CD4-positive, alpha-beta memory T cell (primary cell): ENCODE data around the gene SFXN3. TPM values are rescaled to one million over a fixed set of nuclear protein-coding genes. Genes with fewer than 3 reads are reported as not detected.

Experiments
- CTCF ChIA-PET: fragments of 350-600 bp; sonication (Branson Sonifier 250); formaldehyde crosslinking; loops from one replicate; lab custom pipeline; 2021; ENCODE audit warnings: inconsistent platforms; ENCODE audit not compliant: partially characterized antibody; lab: Charles Lee
- POLR2A ChIA-PET: fragments of 350-600 bp; sonication (Branson Sonifier 250); formaldehyde crosslinking; loops from one replicate; lab custom pipeline; 2021; ENCODE audit not compliant: partially characterized antibody; lab: Charles Lee
- DNase-seq, 5 donors: peaks; one replicate each; pipeline versions ENCODE4 v3.0.0 to v3.0.0-alpha.2; 2020 to 2022; ENCODE audit warnings: mixed read lengths in 1 of 5
- H3K27ac ChIP-seq: one replicate; pipeline ENCODE4 v1.7.0; 2013; ENCODE audit warnings: low read depth, low read length
- H3K27me3 ChIP-seq: 2 replicates; pipeline ENCODE4 v1.7.0; 2013; ENCODE audit warnings: mild to moderate bottlenecking, low read length, moderate library complexity; ENCODE audit not compliant: insufficient read depth
- H3K36me3 ChIP-seq: 2 replicates; pipeline ENCODE4 v1.7.0; 2013; ENCODE audit warnings: mild to moderate bottlenecking, low read length, moderate library complexity; ENCODE audit not compliant: insufficient read depth
- H3K4me1 ChIP-seq: 2 replicates; pipeline ENCODE4 v1.7.0; 2013; ENCODE audit warnings: mild to moderate bottlenecking, low read length, moderate library complexity; ENCODE audit not compliant: insufficient read depth
- H3K4me3 ChIP-seq, 2 donors: one replicate each; pipeline ENCODE4 v1.7.0; 2013; ENCODE audit warnings: low read length in 2 of 2, mild to moderate bottlenecking in 1 of 2
- H3K9me3 ChIP-seq, 2 donors: one replicate each; pipeline ENCODE4 v1.7.0; 2013; ENCODE audit warnings: low read length in 2 of 2, control low read depth in 1 of 2; ENCODE audit not compliant: control insufficient read depth in 1 of 2
- H3K27ac Mint-ChIP-seq, 7 donors: one replicate each; pipeline ENCODE4 v1.8.0; 2020 to 2021; ENCODE audit warnings: mixed read lengths in 7 of 7, mild to moderate bottlenecking in 6 of 7, inconsistent platforms in 3 of 7, moderate library complexity in 3 of 7
- H3K27me3 Mint-ChIP-seq, 2 donors: one replicate each; pipeline ENCODE4 v1.8.0; 2020 to 2021; ENCODE audit warnings: mixed read lengths in 2 of 2
- H3K36me3 Mint-ChIP-seq, 2 donors: one replicate each; pipeline ENCODE4 v1.8.0; 2020 to 2021; ENCODE audit warnings: mixed read lengths in 2 of 2, inconsistent platforms in 1 of 2, mild to moderate bottlenecking in 1 of 2
- H3K4me1 Mint-ChIP-seq, 4 donors: one replicate each; pipeline ENCODE4 v1.8.0; 2020 to 2021; ENCODE audit warnings: mixed read lengths in 4 of 4, mild to moderate bottlenecking in 1 of 4
- H3K4me3 Mint-ChIP-seq, 8 donors: one replicate each; pipeline ENCODE4 v1.8.0; 2020 to 2021; ENCODE audit warnings: mixed read lengths in 8 of 8, mild to moderate bottlenecking in 7 of 8, moderate library complexity in 6 of 8, inconsistent platforms in 3 of 8
- H3K9me3 Mint-ChIP-seq, 8 donors: one replicate each; pipeline ENCODE4 v1.8.0; 2020 to 2021; ENCODE audit warnings: mixed read lengths in 8 of 8, mild to moderate bottlenecking in 5 of 8, inconsistent platforms in 3 of 8, moderate library complexity in 1 of 8
- intact Hi-C: fragments of 100-400 bp; cut with micrococcal nuclease; formaldehyde crosslinking; loops from one replicate; pipeline ENCODE4 v1.15.1; 2023
- polyA plus RNA-seq, 2 donors: library from polyadenylated mRNA; unstranded; fragments of 300-500 nt; fragmentation: Illumina TruSeq; gene quantifications; one replicate each; pipeline ENCODE4 v1.2.3, GENCODE V29; 2021
- total RNA-seq, 2 experiments: library from RNA; stranded (reverse); gene quantifications; one replicate each; pipeline ENCODE4 v1.2.3, GENCODE V29; 2021

Gene SFXN3
- total and polyA plus RNA-seq, 4 experiments from 2014 or later: 10.8 to 123 (median 69.5) TPM

DNA sequence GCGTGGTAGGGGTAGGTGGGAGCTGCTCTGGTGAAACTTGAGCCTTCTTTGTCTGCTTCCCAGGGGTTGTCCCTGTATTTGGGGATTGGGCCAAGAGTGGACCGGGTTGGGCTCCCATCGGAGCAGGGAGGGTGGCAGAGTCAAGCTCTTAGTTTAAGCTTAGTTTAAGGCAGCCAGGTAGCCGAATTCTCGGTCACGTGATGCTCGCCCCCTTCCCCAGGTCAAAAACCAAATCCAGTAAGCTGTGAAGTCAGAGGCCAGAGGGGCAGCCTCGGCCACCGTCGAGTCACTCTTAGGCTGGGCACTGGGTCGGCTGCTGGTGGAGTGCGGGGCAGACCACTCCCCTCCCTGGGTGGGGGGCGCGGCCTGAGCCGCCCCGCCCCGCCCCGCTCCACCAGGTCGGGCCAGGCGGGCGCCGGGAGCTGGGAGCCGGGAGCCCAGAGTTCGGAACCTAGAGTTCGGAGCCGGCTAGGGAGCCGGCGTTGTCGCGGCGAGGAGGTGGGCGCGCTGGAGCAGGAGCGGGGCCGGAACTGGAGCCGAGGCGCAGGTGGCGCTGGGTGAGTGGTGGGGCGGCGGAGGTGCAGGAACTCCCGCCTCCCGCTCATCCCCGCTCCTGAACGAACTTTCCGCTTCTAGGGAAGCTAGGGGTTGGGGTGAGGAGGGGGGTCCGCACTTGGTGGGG is 34.2 kb upstream of the SFXN3 start:
- POLR2A ChIA-PET: interaction anchor here (0.8 to 6.1 kb wide), 16 partner anchors 9 to 470 kb away, joined by 3 to 90 read pairs (median 4); partner anchors contain the start of genes KAZALD1, MRPL43, PDZD7 and SEMA4G
- H3K36me3 ChIP-seq: no peaks in the 10 kb centered on the region
- H3K9me3 ChIP-seq: no peaks in the 10 kb centered on the region
- H3K4me1 ChIP-seq: peaks cover 24% of the 10 kb centered on the region
- intact Hi-C loops: loop anchor here (1.0 to 10.0 kb wide), 6 partner anchors 10 to 462 kb away; partner anchors contain the start of genes HIF1AN, KAZALD1, MRPL43 and PDZD7
- H3K4me3 ChIP-seq: peak overlapping the region; percentile 36 to 64
- peak overlapping the region; percentile 83 for H3K27ac ChIP-seq
- peaks cover 4 to 27% of the 10 kb centered on the region in 2 donors for H3K36me3 Mint-ChIP-seq
- H3K27me3 Mint-ChIP-seq: no peaks in the 10 kb centered on the region
- DNase-seq: peak; percentile 19 to 57 (median 44)
- peak overlapping the region; percentile 84 to 98 (median 91) for H3K4me3 Mint-ChIP-seq
- peaks cover 15 to 34% (median 24%) of the 10 kb centered on the region in 4 donors for H3K4me1 Mint-ChIP-seq
- H3K27ac Mint-ChIP-seq: peak overlapping the region; percentile 82 to 98 (median 92)
- H3K9me3 Mint-ChIP-seq: peaks cover 0 to 3% (median 0%) of the 10 kb centered on the region in 8 donors
- CTCF ChIA-PET: interaction anchor here (0.9 to 12.0 kb wide), 20 partner anchors 10 to 1126 kb away, joined by 3 to 171 read pairs (median 9); partner anchors contain the start of genes KAZALD1, MRPL43, PDZD7 and SEMA4G
- H3K27me3 ChIP-seq: no peaks in the 10 kb centered on the region

DNA sequence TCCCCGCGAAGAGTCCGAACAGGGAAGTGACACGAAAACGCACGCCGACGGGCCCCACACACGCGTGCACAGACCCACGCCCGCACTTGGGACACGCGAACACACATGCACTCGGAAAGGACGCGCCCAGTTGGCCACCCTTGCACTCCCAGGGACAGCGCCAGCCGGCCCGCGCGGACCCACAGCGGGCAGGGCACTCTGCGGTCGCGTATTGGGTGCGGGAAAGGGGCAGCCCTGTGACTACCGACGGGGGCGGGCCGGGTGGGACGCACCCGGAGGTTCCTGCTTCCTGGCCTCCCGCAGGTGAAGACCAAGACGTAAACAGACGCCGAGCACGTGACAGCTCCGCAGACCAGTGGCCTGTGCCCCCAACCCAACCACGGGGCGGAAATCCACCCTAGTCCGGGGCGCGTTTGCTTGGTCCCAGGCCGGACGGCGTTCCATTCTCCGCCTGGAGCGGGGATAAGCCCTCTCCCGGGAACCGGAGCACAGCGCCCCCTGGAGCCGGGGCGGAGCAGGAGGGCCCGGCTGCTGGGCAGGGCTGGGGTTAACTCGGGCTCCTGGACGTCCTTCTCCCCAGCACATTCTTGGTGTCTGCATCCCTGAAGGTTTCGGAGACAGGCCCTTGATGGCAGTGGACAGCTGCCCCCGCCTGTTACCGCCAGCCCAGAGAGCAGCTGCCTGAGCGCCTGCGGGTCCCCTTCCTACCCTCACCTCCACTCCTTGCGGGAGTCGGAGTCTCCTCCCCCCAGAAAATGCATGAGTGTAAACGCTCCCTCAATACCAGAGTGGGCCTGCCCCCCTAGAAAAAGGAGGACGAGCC is 33.5 kb upstream of the SFXN3 start:
- DNase-seq: peak; percentile 68 to 80 (median 72)
- ChIA-PET POLR2A (interaction anchor here (0.7 to 6.1 kb wide), 18 partner anchors 9 to 471 kb away, joined by 3 to 90 read pairs (median 4); partner anchors contain the start of genes KAZALD1, MRPL43, PDZD7 and SEMA4G), CTCF (interaction anchor here (0.9 to 12.0 kb wide), 25 partner anchors 10 to 1126 kb away, joined by 3 to 171 read pairs (median 6); partner anchors contain the start of genes KAZALD1, MRPL43, PDZD7 and SEMA4G)
- H3K9me3 ChIP-seq: no peaks in the 10 kb centered on the region
- H3K27me3 ChIP-seq: no peaks in the 10 kb centered on the region
- H3K27ac ChIP-seq: peak overlapping the region; percentile 83
- H3K27me3 Mint-ChIP-seq: no peaks in the 10 kb centered on the region
- peaks cover 0 to 3% (median 0%) of the 10 kb centered on the region in 8 donors for H3K9me3 Mint-ChIP-seq
- H3K4me1 ChIP-seq: peaks cover 24% of the 10 kb centered on the region
- peaks cover 4 to 26% of the 10 kb centered on the region in 2 donors for H3K36me3 Mint-ChIP-seq
- intact Hi-C loops: loop anchor here (1.0 to 10.0 kb wide), 8 partner anchors 10 to 463 kb away; partner anchors contain the start of genes HIF1AN, KAZALD1, MRPL43 and PDZD7
- H3K4me3 ChIP-seq: peak overlapping the region; percentile 44 to 64
- peak overlapping the region; percentile 82 to 98 (median 95) for H3K27ac Mint-ChIP-seq
- H3K4me3 Mint-ChIP-seq: peak overlapping the region; percentile 84 to 98 (median 91)
- peaks cover 15 to 34% (median 24%) of the 10 kb centered on the region in 4 donors for H3K4me1 Mint-ChIP-seq
- no peaks in the 10 kb centered on the region for H3K36me3 ChIP-seq

DNA sequence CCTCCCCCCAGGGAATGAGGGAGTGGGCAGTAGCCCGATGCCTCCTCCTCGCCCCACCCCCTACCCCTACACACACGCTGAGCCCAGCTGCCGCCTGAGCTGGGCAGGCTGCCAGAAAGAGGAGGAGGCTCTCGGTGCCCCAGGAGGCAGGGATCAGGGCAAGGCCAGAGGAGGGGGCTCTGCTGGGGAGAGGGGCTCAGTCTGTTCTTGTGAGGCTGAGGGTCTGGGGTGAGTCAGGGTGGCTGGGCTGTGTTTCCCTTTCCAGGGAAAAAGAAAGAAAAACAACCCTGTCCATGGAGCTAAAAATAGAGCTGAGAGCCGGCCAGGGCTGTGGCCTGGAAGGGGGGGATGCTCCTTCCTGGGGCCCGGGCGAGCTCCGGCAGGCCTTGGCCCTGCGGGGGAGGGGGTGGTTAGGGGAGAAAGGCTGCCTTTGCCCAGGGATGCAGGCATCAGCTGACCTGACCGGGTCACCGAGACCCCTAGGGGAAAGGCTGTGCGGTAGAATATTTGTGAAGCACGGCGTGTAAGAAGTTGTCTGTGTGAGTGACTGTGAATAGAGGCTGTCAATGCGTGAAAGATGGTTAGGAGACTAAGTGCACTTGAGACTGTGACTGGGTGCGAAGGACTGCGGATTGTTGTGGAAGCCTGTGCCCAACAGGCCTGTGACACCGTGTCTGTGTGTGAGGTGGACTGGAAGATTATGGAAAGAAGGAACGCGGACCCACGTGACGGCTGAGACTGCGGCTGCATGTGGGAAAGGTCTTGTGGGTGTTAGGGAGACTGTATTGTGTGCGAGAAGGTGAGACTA is 32.6 kb upstream of the SFXN3 start:
- H3K9me3 ChIP-seq: no peaks in the 10 kb centered on the region
- intact Hi-C loops: loop anchor here (1.0 to 10.0 kb wide), 4 partner anchors 16 to 464 kb away; partner anchors contain the start of genes HIF1AN and SLF2
- no peaks in the 10 kb centered on the region for H3K27me3 ChIP-seq
- DNase-seq: peak; percentile 68 to 77 (median 69)
- peak overlapping the region; percentile 83 for H3K27ac ChIP-seq
- Mint-ChIP-seq H3K9me3 (peaks cover 0 to 3% (median 0%) of the 10 kb centered on the region in 8 donors), H3K27me3 (no peaks in the 10 kb centered on the region), H3K4me1 (peaks cover 15 to 34% (median 24%) of the 10 kb centered on the region in 4 donors), H3K27ac (peak overlapping the region; percentile 82 to 96 (median 95)), H3K36me3 (peaks cover 4 to 25% of the 10 kb centered on the region in 2 donors), H3K4me3 (peak overlapping the region; percentile 84 to 98 (median 91))
- H3K4me1 ChIP-seq: peaks cover 24% of the 10 kb centered on the region
- POLR2A ChIA-PET: interaction anchor here (0.7 to 6.1 kb wide), 11 partner anchors 8 to 86 kb away, joined by 3 to 90 read pairs (median 8); partner anchors contain the start of genes KAZALD1, MRPL43, PDZD7 and SFXN3
- CTCF ChIA-PET: interaction anchor here (0.6 to 12.0 kb wide), 25 partner anchors 9 to 1125 kb away, joined by 3 to 171 read pairs (median 6); partner anchors contain the start of genes KAZALD1, MRPL43, PDZD7 and SEMA4G
- peak overlapping the region; percentile 64 to 73 for H3K4me3 ChIP-seq
- no peaks in the 10 kb centered on the region for H3K36me3 ChIP-seq

DNA sequence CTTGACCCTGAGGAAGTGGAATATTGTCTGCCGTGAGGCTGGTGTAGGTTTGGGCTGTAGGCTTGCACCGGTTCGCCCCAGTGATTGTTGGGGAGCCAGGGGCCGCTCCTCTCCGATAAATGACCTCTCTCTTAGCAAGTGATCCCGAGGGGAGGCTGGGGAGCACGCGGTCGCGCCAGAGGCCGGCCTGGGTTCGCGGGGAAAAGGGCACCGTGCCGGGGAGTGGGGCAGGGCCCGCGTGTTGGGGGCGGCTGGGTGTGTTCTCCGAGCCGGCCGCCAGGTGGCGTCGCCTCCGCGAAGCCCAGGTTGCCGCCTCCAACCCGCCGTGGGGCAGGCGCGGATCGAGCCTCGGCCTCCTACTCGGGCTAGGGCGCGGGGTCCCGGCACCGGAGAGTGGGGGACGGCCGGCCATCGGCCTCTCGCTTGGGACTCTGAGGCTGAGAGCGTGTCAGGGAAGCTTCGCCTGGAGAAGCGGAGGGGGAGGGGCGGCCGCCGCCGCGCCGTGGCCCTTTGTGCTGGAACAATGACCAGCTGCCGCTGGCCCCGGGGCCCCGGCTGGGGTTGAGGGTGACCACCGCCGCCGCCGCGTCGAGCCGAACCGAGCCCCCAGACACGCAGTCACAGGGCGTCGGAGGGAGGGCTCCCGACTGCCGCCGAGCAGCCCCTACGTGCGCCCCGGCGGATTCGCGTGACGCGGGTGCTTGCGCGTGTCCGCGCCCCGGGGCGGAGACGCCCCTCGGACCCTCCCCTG is 31.9 kb upstream of the SFXN3 start:
- no peaks in the 10 kb centered on the region for H3K27me3 Mint-ChIP-seq
- DNase-seq: peak; percentile 73 to 86 (median 79)
- ChIA-PET POLR2A (interaction anchor here (0.9 to 6.1 kb wide), 4 partner anchors 12 to 51 kb away, joined by 3 to 90 read pairs (median 46); partner anchors contain the start of genes MRPL43, PDZD7, SFXN3 and TWNK), CTCF (interaction anchor here (0.7 to 12.0 kb wide), 13 partner anchors 10 to 86 kb away, joined by 3 to 171 read pairs (median 10); partner anchors contain the start of genes KAZALD1, MRPL43, PDZD7 and SEMA4G)
- peak overlapping the region; percentile 84 to 98 (median 91) for H3K4me3 Mint-ChIP-seq
- Histone ChIP-seq H3K27me3 (no peaks in the 10 kb centered on the region), H3K4me1 (peaks cover 24% of the 10 kb centered on the region), H3K36me3 (no peaks in the 10 kb centered on the region), H3K4me3 (peak overlapping the region; percentile 64 to 73), H3K27ac (peak overlapping the region; percentile 83), H3K9me3 (no peaks in the 10 kb centered on the region)
- intact Hi-C loops: loop anchor here (1.0 to 10.0 kb wide), 4 partner anchors 15 to 464 kb away; partner anchors contain the start of genes HIF1AN and SLF2
- peaks cover 4 to 21% of the 10 kb centered on the region in 2 donors for H3K36me3 Mint-ChIP-seq
- H3K27ac Mint-ChIP-seq: peak overlapping the region; percentile 82 to 96 (median 94)
- H3K9me3 Mint-ChIP-seq: peaks cover 0 to 3% (median 0%) of the 10 kb centered on the region in 8 donors
- peaks cover 15 to 34% (median 24%) of the 10 kb centered on the region in 4 donors for H3K4me1 Mint-ChIP-seq

DNA sequence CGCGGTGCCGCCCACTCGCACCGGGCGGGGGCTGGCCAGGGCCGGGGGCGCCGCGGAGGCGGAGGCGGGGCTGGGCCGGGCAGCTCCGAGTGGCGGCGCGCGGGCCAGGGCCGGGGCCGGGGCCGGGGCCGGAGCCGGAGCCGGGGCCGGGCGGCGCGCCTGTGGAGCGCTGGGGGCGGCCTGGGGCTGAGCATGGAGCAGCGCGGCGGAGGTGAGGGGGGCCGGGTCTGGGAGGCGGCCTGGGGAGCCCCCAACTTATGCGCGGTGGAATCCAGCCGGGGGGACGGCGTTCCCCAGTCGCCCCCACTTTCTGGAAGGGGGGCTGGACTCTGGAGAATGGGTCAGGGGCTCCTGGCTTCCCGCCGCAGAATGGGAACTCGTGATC is 31.3 kb upstream of the SFXN3 start, which contains the start of gene LZTS2:
LZTS2 (plus strand) TSS at position 67 of the 385 bp plus-strand sequence. CDS start 2,731 bp downstream, outside the sequence.
- peak within 1 kb of the TSS; percentile 64 to 73 for H3K4me3 ChIP-seq

More for the DNA sequence above, 31.3 kb upstream of the SFXN3 start, which contains the start of gene LZTS2:
- H3K4me1 Mint-ChIP-seq: peaks cover 15 to 33% (median 23%) of the 10 kb centered on the region in 4 donors
- H3K27me3 ChIP-seq: no peaks in the 10 kb centered on the region
- CTCF ChIA-PET: interaction anchor here (0.7 to 12.0 kb wide), 6 partner anchors 10 to 31 kb away, joined by 3 to 171 read pairs (median 4); partner anchors contain the start of genes PDZD7 and SEMA4G
- H3K4me1 ChIP-seq: peaks cover 24% of the 10 kb centered on the region
- peak within 1 kb of the TSS; percentile 84 to 98 (median 91) for H3K4me3 Mint-ChIP-seq
- no peaks in the 10 kb centered on the region for H3K9me3 ChIP-seq
- H3K27me3 Mint-ChIP-seq: no peaks in the 10 kb centered on the region
- H3K9me3 Mint-ChIP-seq: peaks cover 0 to 3% (median 0%) of the 10 kb centered on the region in 8 donors
- peaks cover under 1 to 19% of the 10 kb centered on the region in 2 donors for H3K36me3 Mint-ChIP-seq
- peak within 1 kb of the TSS; percentile 82 to 96 (median 94) for H3K27ac Mint-ChIP-seq
- no peak for DNase-seq
- POLR2A ChIA-PET: interaction anchor here (1.5 to 6.1 kb wide), 3 partner anchors 12 to 31 kb away, joined by 7 to 90 read pairs (median 84); partner anchors contain the start of genes MRPL43, PDZD7, SFXN3 and TWNK
- intact Hi-C loops: loop anchor here (2.0 to 10.0 kb wide), 3 partner anchors 87 to 465 kb away; partner anchors contain the start of genes HIF1AN and SLF2
- no peaks in the 10 kb centered on the region for H3K36me3 ChIP-seq
- H3K27ac ChIP-seq: peak within 1 kb of the TSS; percentile 83
